Stimulated activated CD8-positive, alpha-beta memory T cell treated with anti-CD3 and anti-CD28 coated beads, Interleukin-12 subunit alpha, Interleukin-12 subunit beta, amount 100 ng/mL, for 1 hour (primary cell): ENCODE measurements around the gene AKIRIN2.

Experiments used
- DNase-seq: peaks from one replicate; pipeline ENCODE4 v3.0.0-alpha.2; 2020; ENCODE audit warnings: low read depth

The AKIRIN2 gene

GRCh38 chr6:87655824-87656223 is 46.2 kb downstream of the AKIRIN2 start:
- DNase-seq = no peak

- DNase-seq = no peak
Measured at GRCh38 chr6:87654875-87655454, 47.1 kb downstream of the AKIRIN2 start.

- DNase-seq = no peak
Measured at GRCh38 chr6:87654122-87654521, 47.9 kb downstream of the AKIRIN2 start.

GRCh38 chr6:87653074-87653962 is 48.7 kb downstream of the AKIRIN2 start:
- no peak for DNase-seq

GRCh38 chr6:87645080-87645479 is 57.0 kb downstream of the AKIRIN2 start:
- DNase-seq = no peak

- DNase-seq = no peak
Measured at GRCh38 chr6:87641065-87641692, 60.9 kb downstream of the AKIRIN2 start.

GRCh38 chr6:87639373-87639772 is 62.7 kb downstream of the AKIRIN2 start:
- no peak for DNase-seq

GRCh38 chr6:87637106-87637505 is 64.9 kb downstream of the AKIRIN2 start:
- no peak for DNase-seq

- DNase-seq = no peak
Measured at GRCh38 chr6:87636315-87636714, 65.7 kb downstream of the AKIRIN2 start.

- no peak for DNase-seq
Measured at GRCh38 chr6:87633851-87634250, 68.2 kb downstream of the AKIRIN2 start.

GRCh38 chr6:87630746-87631145 is 71.3 kb downstream of the AKIRIN2 start:
- DNase-seq = no peak

GRCh38 chr6:87628881-87629280 is 73.2 kb downstream of the AKIRIN2 start:
- DNase-seq = no peak

- DNase-seq = no peak
Measured at GRCh38 chr6:87628424-87628823, 73.6 kb downstream of the AKIRIN2 start.
